Neuronal stem cell (in vitro differentiated cells): ENCODE data around the gene CHST11.
A peak's percentile ranks its signal among the peaks of the same experiment; 100 is the strongest.

Source experiments
- DNase-seq: peaks from one replicate; pipeline ENCODE4 v3.0.0-alpha.2; 2013; ENCODE audit warnings: low spot score
- H2AFZ ChIP-seq: one replicate; pipeline ENCODE4 v1.6.1; 2013; ENCODE audit warnings: mild to moderate bottlenecking, low read length, inconsistent platforms
- H2AK5ac ChIP-seq: 2 replicates; pipeline ENCODE4 v1.6.1; 2013; ENCODE audit warnings: low read depth, mild to moderate bottlenecking, inconsistent platforms, low read length, moderate library complexity, mixed read lengths
- H2BK120ac ChIP-seq: 2 replicates; pipeline ENCODE4 v1.6.1; 2013; ENCODE audit warnings: low read depth, mild to moderate bottlenecking, inconsistent platforms, low read length, moderate library complexity, mixed read lengths
- H2BK12ac ChIP-seq: one replicate; pipeline ENCODE4 v1.6.1; 2013; ENCODE audit warnings: low read length, inconsistent platforms
- H2BK15ac ChIP-seq: 2 replicates; pipeline ENCODE4 v1.6.1; 2013; ENCODE audit warnings: mild to moderate bottlenecking, low read length, inconsistent platforms, mixed read lengths
- H2BK5ac ChIP-seq: one replicate; pipeline ENCODE4 v1.6.1; 2013; ENCODE audit warnings: inconsistent platforms, mild to moderate bottlenecking, low read length, moderate library complexity
- H3K14ac ChIP-seq: one replicate; pipeline ENCODE4 v1.6.1; 2013; ENCODE audit warnings: low read length, inconsistent platforms
- H3K18ac ChIP-seq: 2 replicates; pipeline ENCODE4 v1.6.1; 2013; ENCODE audit warnings: low read length, inconsistent platforms
- H3K23ac ChIP-seq: 2 replicates; pipeline ENCODE4 v1.6.1; 2013; ENCODE audit warnings: low read depth, mild to moderate bottlenecking, mixed read lengths, low read length, inconsistent platforms; ENCODE audit not compliant: poor library complexity
- H3K27ac ChIP-seq: replicated peaks from 3 replicates; pipeline ENCODE4 v1.5.1; 2013; ENCODE audit warnings: low read length, inconsistent platforms
- H3K27me3 ChIP-seq, 3 experiments: 2 replicates each; pipeline ENCODE4 v1.6.1; 2013; ENCODE audit warnings: low read length in 3 of 3, mild to moderate bottlenecking in 2 of 3, inconsistent platforms in 1 of 3, low read depth in 1 of 3, mixed read lengths in 1 of 3, moderate library complexity in 1 of 3; ENCODE audit not compliant: control insufficient read depth in 3 of 3, insufficient read depth in 3 of 3
- H3K36me3 ChIP-seq, 2 donors: replicated peaks in 1 of 2; 2 replicates each; pipeline ENCODE4 v1.6.1; 2013; ENCODE audit warnings: low read length in 2 of 2; ENCODE audit not compliant: control insufficient read depth in 2 of 2, insufficient read depth in 2 of 2
- H3K4ac ChIP-seq: 2 replicates; pipeline ENCODE4 v1.6.1; 2013; ENCODE audit warnings: inconsistent platforms, mild to moderate bottlenecking, low read length, moderate library complexity
- H3K4me1 ChIP-seq, 2 donors: 1 replicate in 1 of 2; 2 replicates in 1 of 2; pipeline ENCODE4 v1.6.1; 2013; ENCODE audit warnings: low read length in 2 of 2, low read depth in 1 of 2; ENCODE audit not compliant: control insufficient read depth in 2 of 2, insufficient read depth in 1 of 2
- H3K4me2 ChIP-seq: one replicate; pipeline ENCODE4 v1.6.1; 2013; ENCODE audit warnings: mild to moderate bottlenecking, low read length, inconsistent platforms; ENCODE audit not compliant: insufficient read depth, poor library complexity, severe bottlenecking
- H3K4me3 ChIP-seq, 2 donors: 2 replicates each; pipeline ENCODE4 v1.5.1; 2013; ENCODE audit warnings: low read length in 2 of 2, mild to moderate bottlenecking in 2 of 2, inconsistent platforms in 1 of 2, moderate library complexity in 1 of 2
- H3K79me1 ChIP-seq: one replicate; pipeline ENCODE4 v1.6.1; 2013; ENCODE audit warnings: low read depth, mild to moderate bottlenecking, inconsistent platforms, low read length, moderate library complexity
- H3K9ac ChIP-seq: one replicate; pipeline ENCODE4 v1.6.1; 2013; ENCODE audit warnings: mild to moderate bottlenecking, low read depth, low read length, inconsistent platforms; ENCODE audit not compliant: poor library complexity
- H3K9me3 ChIP-seq, 2 donors: replicated peaks in 1 of 2; 2 replicates each; pipeline versions ENCODE3 to v1.6.1; 2013; ENCODE audit warnings: low read length in 2 of 2, mild to moderate bottlenecking in 2 of 2, inconsistent platforms in 1 of 2, low read depth in 1 of 2, mixed read lengths in 1 of 2, moderate library complexity in 1 of 2; ENCODE audit not compliant: control insufficient read depth in 2 of 2, insufficient read depth in 1 of 2
- H4K8ac ChIP-seq: one replicate; pipeline ENCODE4 v1.6.1; 2013; ENCODE audit warnings: low read depth, mild to moderate bottlenecking, inconsistent platforms, low read length, moderate library complexity
- H4K91ac ChIP-seq: one replicate; pipeline ENCODE4 v1.6.1; 2013; ENCODE audit warnings: low read length, low read depth, mild to moderate bottlenecking, inconsistent platforms; ENCODE audit not compliant: poor library complexity
- WGBS, 2 donors: extraction: QIAGEN DNeasy Blood & Tissue Kit; methylation state at CpG; one replicate each; pipeline ENCODE4 v1.1.7; 2013; ENCODE audit warnings: missing lambda C conversion rate in 2 of 2, mixed read lengths in 1 of 2; ENCODE audit not compliant: insufficient read length in 2 of 2, insufficient replicate concordance in 1 of 2; ENCODE audit errors: extremely low coverage in 2 of 2; 5-methylcytosine and 5-hydroxymethylcytosine counted together

The CHST11 gene

DNA sequence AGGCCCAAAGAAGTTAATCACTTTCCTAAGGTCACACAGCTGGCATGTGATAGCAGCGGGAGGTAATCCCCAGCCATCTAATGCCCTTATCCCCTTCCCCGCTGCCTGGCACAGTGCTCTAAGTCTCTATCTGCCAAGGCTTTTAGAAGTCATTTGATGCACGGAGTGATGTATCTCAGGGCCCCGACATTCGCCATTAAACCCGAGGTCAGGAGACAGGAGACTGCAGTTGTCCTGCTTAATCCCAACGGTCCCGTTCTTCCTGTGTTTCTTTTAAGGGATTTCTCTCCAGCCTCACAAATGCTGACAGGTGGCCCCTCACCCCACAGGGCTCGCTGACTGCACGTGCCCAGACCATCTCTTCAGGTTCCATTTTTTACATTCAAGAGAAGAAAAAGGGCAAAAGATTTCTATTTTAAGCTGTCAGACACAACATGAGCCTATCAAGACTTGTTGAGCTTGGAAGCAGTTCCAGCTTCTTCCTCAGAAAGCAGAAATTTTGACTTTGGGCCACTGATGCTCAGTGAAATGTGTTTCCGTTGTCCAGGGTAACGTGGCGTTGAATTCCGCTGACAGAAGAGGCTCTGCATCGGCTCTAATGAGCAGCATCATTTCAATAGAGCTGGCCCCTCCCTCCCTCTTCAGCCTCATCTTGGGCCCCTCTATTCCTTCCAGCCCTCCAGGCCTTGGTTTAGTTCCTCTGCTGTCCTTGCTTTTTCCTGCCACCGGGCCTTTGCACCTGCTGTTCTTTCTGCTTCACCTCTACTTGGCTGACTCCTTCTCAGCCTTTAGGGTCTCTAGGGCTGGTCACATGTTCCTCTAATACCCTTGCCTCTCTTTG is 171.5 kb downstream of the CHST11 start:
- Histone ChIP-seq H3K9ac (no peak overlapping the region), H2AFZ (no peak overlapping the region), H3K4me3 (no peak overlapping the region), H3K18ac (no peak overlapping the region), H4K91ac (no peak overlapping the region), H3K4me2 (no peak overlapping the region), H3K36me3 (no peaks in the 10 kb centered on the region), H3K27ac (no peak overlapping the region), H3K79me1 (peaks cover 2% of the 10 kb centered on the region), H3K9me3 (no peaks in the 10 kb centered on the region), H4K8ac (no peak overlapping the region), H3K4ac (no peak overlapping the region), H3K4me1 (peaks cover 28 to 29% of the 10 kb centered on the region in 2 donors), H2BK5ac (no peak overlapping the region), H2BK15ac (no peak overlapping the region), H2BK12ac (no peak overlapping the region), H3K14ac (no peak overlapping the region), H3K23ac (no peak overlapping the region), H3K27me3 (no peaks in the 10 kb centered on the region), H2BK120ac (no peak overlapping the region), H2AK5ac (no peak overlapping the region)
- whole genome bisulfite sequencing, 2 donors = no CpG with 5 or more reads among the region's 16 CpGs
- no peak for DNase-seq

DNA sequence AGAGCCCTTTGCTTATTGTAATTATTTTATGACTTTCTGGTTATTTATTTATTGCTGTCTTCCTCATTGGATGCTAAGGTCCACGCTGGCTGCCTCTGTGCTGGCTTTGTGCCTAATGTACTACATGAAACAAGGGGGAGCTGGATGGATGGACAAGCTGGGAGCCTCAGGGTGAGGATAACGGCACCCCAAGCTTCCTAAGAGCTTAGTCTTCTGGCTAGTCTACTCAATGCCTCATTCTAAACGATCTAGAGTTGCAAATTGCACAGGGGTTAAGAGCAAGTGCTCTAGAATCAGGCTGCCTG is 172.0 kb downstream of the CHST11 start:
- Histone ChIP-seq H3K27ac (no peak overlapping the region), H2BK5ac (no peak overlapping the region), H4K8ac (no peak overlapping the region), H3K23ac (no peak overlapping the region), H3K14ac (no peak overlapping the region), H3K18ac (no peak overlapping the region), H3K4me2 (no peak overlapping the region), H2AFZ (no peak overlapping the region), H4K91ac (no peak overlapping the region), H2BK15ac (no peak overlapping the region), H3K4ac (no peak overlapping the region), H3K27me3 (no peaks in the 10 kb centered on the region), H3K9me3 (no peaks in the 10 kb centered on the region), H2BK120ac (no peak overlapping the region), H3K4me3 (no peak overlapping the region), H3K79me1 (peaks cover 2% of the 10 kb centered on the region), H3K4me1 (peaks cover 25 to 27% of the 10 kb centered on the region in 2 donors), H2BK12ac (no peak overlapping the region), H2AK5ac (no peak overlapping the region), H3K36me3 (no peaks in the 10 kb centered on the region), H3K9ac (no peak overlapping the region)
- no CpG with 5 or more reads among the region's 3 CpGs for whole genome bisulfite sequencing, 2 donors
- DNase-seq = no peak

DNA sequence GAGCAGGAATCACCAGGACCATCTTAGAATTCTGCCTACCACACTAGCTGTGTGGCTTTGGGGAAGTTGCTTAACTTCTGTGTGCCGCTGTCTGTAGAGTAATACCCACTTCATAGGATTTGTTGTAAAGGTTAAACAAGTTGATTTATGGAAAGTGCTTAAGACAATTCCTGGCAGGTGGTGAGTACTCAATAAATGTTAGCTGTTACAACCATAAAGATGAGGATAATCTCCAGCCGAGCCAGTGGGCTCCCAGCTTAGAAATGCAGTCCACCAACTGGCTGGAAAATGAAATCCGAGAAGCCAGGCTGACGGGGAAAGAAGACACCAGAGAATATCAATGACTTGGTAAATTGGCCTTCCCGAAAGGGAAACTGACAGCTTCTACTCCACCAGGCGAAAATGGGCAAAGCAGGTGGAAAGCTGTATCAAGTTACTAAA is 173.5 kb downstream of the CHST11 start:
- Histone ChIP-seq H3K79me1 (peaks cover 2% of the 10 kb centered on the region), H2BK120ac (no peak overlapping the region), H2AK5ac (no peak overlapping the region), H3K4me2 (no peak overlapping the region), H2AFZ (no peak overlapping the region), H3K27ac (no peak overlapping the region), H4K8ac (no peak overlapping the region), H2BK15ac (no peak overlapping the region), H2BK5ac (no peak overlapping the region), H3K4ac (no peak overlapping the region), H3K27me3 (no peaks in the 10 kb centered on the region), H3K4me1 (peaks cover 17 to 20% of the 10 kb centered on the region in 2 donors), H3K9me3 (no peaks in the 10 kb centered on the region), H3K36me3 (no peaks in the 10 kb centered on the region), H3K18ac (no peak overlapping the region), H3K4me3 (no peak overlapping the region), H3K9ac (no peak overlapping the region), H3K23ac (no peak overlapping the region), H4K91ac (no peak overlapping the region), H3K14ac (no peak overlapping the region), H2BK12ac (no peak overlapping the region)
- WGBS, 2 donors = no CpG with 5 or more reads among the region's 6 CpGs
- DNase-seq = no peak

DNA sequence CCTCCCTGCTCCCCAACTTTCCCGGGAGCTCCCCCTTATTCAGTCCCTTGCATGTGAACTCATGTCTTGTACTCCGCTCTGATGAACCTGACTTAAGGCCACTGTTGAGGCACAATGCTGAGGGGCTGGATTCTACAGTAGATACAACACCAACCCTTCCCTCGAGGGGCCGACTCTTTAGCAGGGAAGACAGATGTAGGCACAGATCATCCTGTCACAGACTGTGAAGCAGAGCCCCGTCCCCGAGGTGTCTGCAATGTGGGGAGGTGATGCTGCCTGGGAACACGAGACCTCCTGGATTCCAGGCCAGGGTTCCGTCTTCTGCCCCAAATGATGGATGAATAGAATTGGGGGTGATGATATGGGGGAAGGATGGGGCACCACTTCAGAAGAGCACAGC is 175.1 kb downstream of the CHST11 start:
- Histone ChIP-seq H2AK5ac (no peak overlapping the region), H2BK5ac (no peak overlapping the region), H3K4ac (no peak overlapping the region), H2BK120ac (no peak overlapping the region), H2BK15ac (no peak overlapping the region), H3K9me3 (no peaks in the 10 kb centered on the region), H3K36me3 (no peaks in the 10 kb centered on the region), H2BK12ac (no peak overlapping the region), H3K27me3 (no peaks in the 10 kb centered on the region), H3K14ac (no peak overlapping the region), H3K18ac (peak overlapping the region; percentile 32), H3K4me2 (no peak overlapping the region), H3K27ac (no peak overlapping the region), H3K9ac (no peak overlapping the region), H3K79me1 (peaks cover 2% of the 10 kb centered on the region), H3K4me1 (peaks cover 17 to 20% of the 10 kb centered on the region in 2 donors), H4K8ac (no peak overlapping the region), H4K91ac (no peak overlapping the region), H2AFZ (no peak overlapping the region), H3K23ac (no peak overlapping the region), H3K4me3 (no peak overlapping the region)
- WGBS, 2 donors = no CpG with 5 or more reads among the region's 8 CpGs
- DNase-seq = no peak
